ENCODE measurements around the gene ADAM22.

DNA sequence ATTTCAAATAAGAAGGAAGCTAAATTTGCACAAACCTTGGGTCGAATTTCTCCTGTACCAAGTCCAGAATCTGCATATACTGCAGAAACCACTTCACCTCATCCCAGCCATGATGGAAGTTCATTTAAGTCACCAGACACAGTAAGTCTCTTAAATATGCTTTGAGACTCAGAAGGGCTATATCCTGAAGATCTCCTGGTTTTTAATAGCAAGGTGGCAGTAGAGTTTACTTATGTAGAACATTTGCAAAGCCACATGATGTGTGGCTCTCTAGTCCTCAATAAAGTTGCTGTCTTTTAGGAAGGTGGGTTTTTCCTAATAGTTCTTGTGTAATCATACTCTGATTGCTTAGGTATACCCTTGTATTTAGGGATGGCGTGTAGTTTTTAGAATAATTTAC is 49.0 kb upstream of the ADAM22 start:
- TF ChIP-seq POLR2A (IDR thresholded peaks at IDR 0.05; ENCODE audit: low read depth, low read length), result no peak
- TF ChIP-seq, protein P1, sequence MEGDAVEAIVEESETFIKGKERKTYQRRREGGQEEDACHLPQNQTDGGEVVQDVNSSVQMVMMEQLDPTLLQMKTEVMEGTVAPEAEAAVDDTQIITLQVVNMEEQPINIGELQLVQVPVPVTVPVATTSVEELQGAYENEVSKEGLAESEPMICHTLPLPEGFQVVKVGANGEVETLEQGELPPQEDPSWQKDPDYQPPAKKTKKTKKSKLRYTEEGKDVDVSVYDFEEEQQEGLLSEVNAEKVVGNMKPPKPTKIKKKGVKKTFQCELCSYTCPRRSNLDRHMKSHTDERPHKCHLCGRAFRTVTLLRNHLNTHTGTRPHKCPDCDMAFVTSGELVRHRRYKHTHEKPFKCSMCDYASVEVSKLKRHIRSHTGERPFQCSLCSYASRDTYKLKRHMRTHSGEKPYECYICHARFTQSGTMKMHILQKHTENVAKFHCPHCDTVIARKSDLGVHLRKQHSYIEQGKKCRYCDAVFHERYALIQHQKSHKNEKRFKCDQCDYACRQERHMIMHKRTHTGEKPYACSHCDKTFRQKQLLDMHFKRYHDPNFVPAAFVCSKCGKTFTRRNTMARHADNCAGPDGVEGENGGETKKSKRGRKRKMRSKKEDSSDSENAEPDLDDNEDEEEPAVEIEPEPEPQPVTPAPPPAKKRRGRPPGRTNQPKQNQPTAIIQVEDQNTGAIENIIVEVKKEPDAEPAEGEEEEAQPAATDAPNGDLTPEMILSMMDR (conservative IDR thresholded peaks at IDR 0.05; ENCODE audit: low read depth, low read length), result no peak
- no peak for TF ChIP-seq RCOR1 (IDR thresholded peaks at IDR 0.05; ENCODE audit: insufficient replicate concordance, low read length)
- no peak for TF ChIP-seq BHLHE40 (IDR thresholded peaks at IDR 0.05; ENCODE audit: low read depth, low read length)
- TF ChIP-seq CEBPB (IDR thresholded peaks at IDR 0.05; ENCODE audit: low read depth, low read length), result no peak
- no peak for TF ChIP-seq MXI1 (IDR thresholded peaks at IDR 0.05; ENCODE audit: borderline replicate concordance, low read depth, low read length)

All from IMR-90 (cell line).